ENCODE results near the gene NPIPA5. TPM values are rescaled to one million over a fixed set of nuclear protein-coding genes. Genes with fewer than 3 reads are reported as not detected.

The NPIPA5 gene
- 1.3 and 2.4 TPM in 2 replicates for total RNA-seq

GRCh38 chr16:15378194-15378593 lies at the start of gene NPIPA5:
NPIPA5 (minus strand) TSS chr16:15378294; CDS start chr16:15378294, 0 bp downstream.

GRCh38 chr16:15395631-15396508 lies 17.8 kb upstream of the NPIPA5 start, which contains the start of gene MPV17L:
MPV17L (plus strand) TSS chr16:15395754; CDS start chr16:15395898, 144 bp downstream.

Other genes with a start within 250 kb of the NPIPA5 start
- 0.10 and 0.33 TPM in 2 replicates for gene MPV17L, start 17.5 kb upstream of the NPIPA5 start, total RNA-seq
- gene BMERB1, start 56.3 kb upstream of the NPIPA5 start, total RNA-seq = 20.3 and 25.7 TPM in 2 replicates